Measurements from ENCODE around the gene DCST2. TPM values are rescaled to one million over a fixed set of nuclear protein-coding genes. Genes with fewer than 3 reads are reported as not detected.

Gene DCST2
- total and polyA plus RNA-seq, 2 of the 8 experiments (the other 6 are each of a cell fraction or from before 2014, with no cell fraction given), result 0.43 to 2.1 TPM

- TF ChIP-seq, protein P1, sequence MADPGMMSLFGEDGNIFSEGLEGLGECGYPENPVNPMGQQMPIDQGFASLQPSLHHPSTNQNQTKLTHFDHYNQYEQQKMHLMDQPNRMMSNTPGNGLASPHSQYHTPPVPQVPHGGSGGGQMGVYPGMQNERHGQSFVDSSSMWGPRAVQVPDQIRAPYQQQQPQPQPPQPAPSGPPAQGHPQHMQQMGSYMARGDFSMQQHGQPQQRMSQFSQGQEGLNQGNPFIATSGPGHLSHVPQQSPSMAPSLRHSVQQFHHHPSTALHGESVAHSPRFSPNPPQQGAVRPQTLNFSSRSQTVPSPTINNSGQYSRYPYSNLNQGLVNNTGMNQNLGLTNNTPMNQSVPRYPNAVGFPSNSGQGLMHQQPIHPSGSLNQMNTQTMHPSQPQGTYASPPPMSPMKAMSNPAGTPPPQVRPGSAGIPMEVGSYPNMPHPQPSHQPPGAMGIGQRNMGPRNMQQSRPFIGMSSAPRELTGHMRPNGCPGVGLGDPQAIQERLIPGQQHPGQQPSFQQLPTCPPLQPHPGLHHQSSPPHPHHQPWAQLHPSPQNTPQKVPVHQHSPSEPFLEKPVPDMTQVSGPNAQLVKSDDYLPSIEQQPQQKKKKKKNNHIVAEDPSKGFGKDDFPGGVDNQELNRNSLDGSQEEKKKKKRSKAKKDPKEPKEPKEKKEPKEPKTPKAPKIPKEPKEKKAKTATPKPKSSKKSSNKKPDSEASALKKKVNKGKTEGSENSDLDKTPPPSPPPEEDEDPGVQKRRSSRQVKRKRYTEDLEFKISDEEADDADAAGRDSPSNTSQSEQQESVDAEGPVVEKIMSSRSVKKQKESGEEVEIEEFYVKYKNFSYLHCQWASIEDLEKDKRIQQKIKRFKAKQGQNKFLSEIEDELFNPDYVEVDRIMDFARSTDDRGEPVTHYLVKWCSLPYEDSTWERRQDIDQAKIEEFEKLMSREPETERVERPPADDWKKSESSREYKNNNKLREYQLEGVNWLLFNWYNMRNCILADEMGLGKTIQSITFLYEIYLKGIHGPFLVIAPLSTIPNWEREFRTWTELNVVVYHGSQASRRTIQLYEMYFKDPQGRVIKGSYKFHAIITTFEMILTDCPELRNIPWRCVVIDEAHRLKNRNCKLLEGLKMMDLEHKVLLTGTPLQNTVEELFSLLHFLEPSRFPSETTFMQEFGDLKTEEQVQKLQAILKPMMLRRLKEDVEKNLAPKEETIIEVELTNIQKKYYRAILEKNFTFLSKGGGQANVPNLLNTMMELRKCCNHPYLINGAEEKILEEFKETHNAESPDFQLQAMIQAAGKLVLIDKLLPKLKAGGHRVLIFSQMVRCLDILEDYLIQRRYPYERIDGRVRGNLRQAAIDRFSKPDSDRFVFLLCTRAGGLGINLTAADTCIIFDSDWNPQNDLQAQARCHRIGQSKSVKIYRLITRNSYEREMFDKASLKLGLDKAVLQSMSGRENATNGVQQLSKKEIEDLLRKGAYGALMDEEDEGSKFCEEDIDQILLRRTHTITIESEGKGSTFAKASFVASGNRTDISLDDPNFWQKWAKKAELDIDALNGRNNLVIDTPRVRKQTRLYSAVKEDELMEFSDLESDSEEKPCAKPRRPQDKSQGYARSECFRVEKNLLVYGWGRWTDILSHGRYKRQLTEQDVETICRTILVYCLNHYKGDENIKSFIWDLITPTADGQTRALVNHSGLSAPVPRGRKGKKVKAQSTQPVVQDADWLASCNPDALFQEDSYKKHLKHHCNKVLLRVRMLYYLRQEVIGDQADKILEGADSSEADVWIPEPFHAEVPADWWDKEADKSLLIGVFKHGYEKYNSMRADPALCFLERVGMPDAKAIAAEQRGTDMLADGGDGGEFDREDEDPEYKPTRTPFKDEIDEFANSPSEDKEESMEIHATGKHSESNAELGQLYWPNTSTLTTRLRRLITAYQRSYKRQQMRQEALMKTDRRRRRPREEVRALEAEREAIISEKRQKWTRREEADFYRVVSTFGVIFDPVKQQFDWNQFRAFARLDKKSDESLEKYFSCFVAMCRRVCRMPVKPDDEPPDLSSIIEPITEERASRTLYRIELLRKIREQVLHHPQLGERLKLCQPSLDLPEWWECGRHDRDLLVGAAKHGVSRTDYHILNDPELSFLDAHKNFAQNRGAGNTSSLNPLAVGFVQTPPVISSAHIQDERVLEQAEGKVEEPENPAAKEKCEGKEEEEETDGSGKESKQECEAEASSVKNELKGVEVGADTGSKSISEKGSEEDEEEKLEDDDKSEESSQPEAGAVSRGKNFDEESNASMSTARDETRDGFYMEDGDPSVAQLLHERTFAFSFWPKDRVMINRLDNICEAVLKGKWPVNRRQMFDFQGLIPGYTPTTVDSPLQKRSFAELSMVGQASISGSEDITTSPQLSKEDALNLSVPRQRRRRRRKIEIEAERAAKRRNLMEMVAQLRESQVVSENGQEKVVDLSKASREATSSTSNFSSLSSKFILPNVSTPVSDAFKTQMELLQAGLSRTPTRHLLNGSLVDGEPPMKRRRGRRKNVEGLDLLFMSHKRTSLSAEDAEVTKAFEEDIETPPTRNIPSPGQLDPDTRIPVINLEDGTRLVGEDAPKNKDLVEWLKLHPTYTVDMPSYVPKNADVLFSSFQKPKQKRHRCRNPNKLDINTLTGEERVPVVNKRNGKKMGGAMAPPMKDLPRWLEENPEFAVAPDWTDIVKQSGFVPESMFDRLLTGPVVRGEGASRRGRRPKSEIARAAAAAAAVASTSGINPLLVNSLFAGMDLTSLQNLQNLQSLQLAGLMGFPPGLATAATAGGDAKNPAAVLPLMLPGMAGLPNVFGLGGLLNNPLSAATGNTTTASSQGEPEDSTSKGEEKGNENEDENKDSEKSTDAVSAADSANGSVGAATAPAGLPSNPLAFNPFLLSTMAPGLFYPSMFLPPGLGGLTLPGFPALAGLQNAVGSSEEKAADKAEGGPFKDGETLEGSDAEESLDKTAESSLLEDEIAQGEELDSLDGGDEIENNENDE (IDR thresholded peaks at IDR 0.05; ENCODE audit: insufficient replicate concordance, low read length), result no peak
- no peak for TF ChIP-seq MAX (IDR thresholded peaks at IDR 0.05)
- TF ChIP-seq CTCF (IDR thresholded peaks at IDR 0.05; ENCODE audit: control extremely low read depth in 1 of 3, insufficient read depth in 1 of 3, low read depth in 1 of 3, low read length in 3 of 3), result no peak
- TF ChIP-seq RNF2 (IDR thresholded peaks at IDR 0.05; ENCODE audit: borderline replicate concordance, low read depth, low read length, missing control alignments, poor library complexity, severe bottlenecking), result no peak
- no peak for TF ChIP-seq SP1 (IDR thresholded peaks at IDR 0.05; ENCODE audit: low read depth, low read length)
- TF ChIP-seq RXRA (IDR thresholded peaks at IDR 0.05; ENCODE audit: insufficient read depth, low read depth, low read length), result no peak
- TF ChIP-seq JUN (IDR thresholded peaks at IDR 0.05; ENCODE audit: low read depth, low read length), result no peak
- TF ChIP-seq CBX8 (IDR thresholded peaks at IDR 0.05; ENCODE audit: borderline replicate concordance, low read depth, low read length), result no peak
Observed at GRCh38 chr1:154968731-154969130, 64.8 kb downstream of the DCST2 start (continued).

Measured in H1 (cell line).